ENCODE data around the gene CFB.

GRCh38 chr6:31947070-31947675, 1.3 kb downstream of the CFB start:
- TF ChIP-seq POLR2AphosphoS5 (IDR thresholded peaks at IDR 0.05; ENCODE audit: borderline replicate concordance, low read depth, low read length), result no peak
- no peak for TF ChIP-seq FOXP2 (optimal IDR thresholded peaks at IDR 0.05; ENCODE audit: control extremely low read depth, extremely low read length, insufficient read depth)

Measured in SK-N-MC (cell line).